Activated T-cell treated with anti-CD3 and anti-CD28 coated beads for 4 hours (primary cell): ENCODE data around the gene PPIG.
"Not testable (repeated sequence)": the region's sequence is repeated elsewhere in the genome, so short reads cannot be mapped to it uniquely, and the experiment has no call there.

Experiments
- DNase-seq: peaks from one replicate; pipeline ENCODE4 v3.0.0-alpha.2; 2020

Gene PPIG

GRCh38 chr2:169584005-169584877 is at the start of gene PPIG:
TSS of gene PPIG (plus strand) at chr2:169584351. CDS start at chr2:169604042, 19,691 bp downstream.
- DNase-seq: peak; percentile 79

GRCh38 chr2:169539460-169539859 is 44.7 kb upstream of the PPIG start:
- not testable (repeated sequence) for DNase-seq

- DNase-seq: no peak
Observed at GRCh38 chr2:169540146-169540545, 44.0 kb upstream of the PPIG start.

GRCh38 chr2:169542433-169542832 is 41.7 kb upstream of the PPIG start:
- DNase-seq: no peak

GRCh38 chr2:169546756-169547155 is 37.4 kb upstream of the PPIG start:
- DNase-seq: no peak

- no peak for DNase-seq
Observed at GRCh38 chr2:169561364-169561763, 22.8 kb upstream of the PPIG start.

- DNase-seq: not testable (repeated sequence)
Observed at GRCh38 chr2:169562084-169562483, 22.1 kb upstream of the PPIG start.

GRCh38 chr2:169562519-169562918 is 21.6 kb upstream of the PPIG start:
- no peak for DNase-seq

- DNase-seq: no peak
Observed at GRCh38 chr2:169565686-169566085, 18.5 kb upstream of the PPIG start.

GRCh38 chr2:169569948-169570347 is 14.2 kb upstream of the PPIG start:
- DNase-seq: no peak

GRCh38 chr2:169570752-169571151 is 13.4 kb upstream of the PPIG start:
- not testable (repeated sequence) for DNase-seq

GRCh38 chr2:169571571-169571970 is 12.6 kb upstream of the PPIG start:
- no peak for DNase-seq

GRCh38 chr2:169572189-169572588 is 12.0 kb upstream of the PPIG start:
- DNase-seq: no peak

GRCh38 chr2:169572821-169573159 is 11.4 kb upstream of the PPIG start:
- no peak for DNase-seq

- peak; percentile 84 for DNase-seq
Observed at GRCh38 chr2:169573160-169573973, 10.8 kb upstream of the PPIG start, which contains the start of gene FASTKD1. TSS of gene FASTKD1 (minus strand) at chr2:169573865. CDS start at chr2:169572029, 1,836 bp downstream.

GRCh38 chr2:169573974-169574299 is 10.2 kb upstream of the PPIG start:
- no peak for DNase-seq

- DNase-seq: not testable (repeated sequence)
Observed at GRCh38 chr2:169574539-169574938, 9.6 kb upstream of the PPIG start.

GRCh38 chr2:169575264-169575663 is 8.9 kb upstream of the PPIG start:
- DNase-seq: not testable (repeated sequence)

GRCh38 chr2:169579044-169579443 is 5.1 kb upstream of the PPIG start:
- no peak for DNase-seq

- DNase-seq: not testable (repeated sequence)
Observed at GRCh38 chr2:169582552-169583266, 1.4 kb upstream of the PPIG start.

- DNase-seq: no peak
Observed at GRCh38 chr2:169583518-169583917, 633 bp upstream of the PPIG start.

GRCh38 chr2:169585673-169586072 is 1.5 kb downstream of the PPIG start:
- DNase-seq: no peak

GRCh38 chr2:169590804-169591203 is 6.7 kb downstream of the PPIG start:
- no peak for DNase-seq
